ENCODE data around the gene POLA1. TPM values are rescaled to one million over a fixed set of nuclear protein-coding genes. Genes with fewer than 3 reads are reported as not detected.
"Not testable (repeated sequence)": the region's sequence is repeated elsewhere in the genome, so short reads cannot be mapped to it uniquely, and the experiment has no call there.

The POLA1 gene
- total RNA-seq, 4 donors from 2014 or later, result 12.0 to 15.6 (median 12.5) TPM

DNA sequence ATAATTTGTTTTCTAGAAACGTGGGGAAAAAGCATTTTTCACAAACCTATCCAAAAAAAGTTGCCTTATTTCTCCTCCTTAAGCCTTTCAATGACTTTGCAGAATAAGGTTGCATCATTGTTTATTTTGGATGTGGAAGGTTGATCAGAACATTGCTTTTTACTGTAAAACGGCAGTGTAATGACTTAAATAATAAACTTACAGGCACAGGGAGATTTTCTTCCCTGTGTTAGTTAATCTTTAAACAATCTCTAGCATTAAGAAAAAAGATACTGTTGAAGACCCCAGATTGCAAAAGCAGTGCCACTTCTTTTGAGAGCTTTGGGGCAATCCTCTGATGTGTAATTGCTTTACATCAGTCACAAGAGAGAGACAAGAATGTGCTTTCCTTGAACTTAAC lies 168.6 kb downstream of the POLA1 start:
- Histone ChIP-seq H3K4me1 (no peaks in the 10 kb centered on the region), H3K27me3 (no peaks in the 10 kb centered on the region), H3K36me3 (no peaks in the 10 kb centered on the region), H3K9me3 (no peaks in the 10 kb centered on the region), H3K27ac (no peak overlapping the region), H3K4me3 (no peak overlapping the region)
- TF ChIP-seq, protein P1, sequence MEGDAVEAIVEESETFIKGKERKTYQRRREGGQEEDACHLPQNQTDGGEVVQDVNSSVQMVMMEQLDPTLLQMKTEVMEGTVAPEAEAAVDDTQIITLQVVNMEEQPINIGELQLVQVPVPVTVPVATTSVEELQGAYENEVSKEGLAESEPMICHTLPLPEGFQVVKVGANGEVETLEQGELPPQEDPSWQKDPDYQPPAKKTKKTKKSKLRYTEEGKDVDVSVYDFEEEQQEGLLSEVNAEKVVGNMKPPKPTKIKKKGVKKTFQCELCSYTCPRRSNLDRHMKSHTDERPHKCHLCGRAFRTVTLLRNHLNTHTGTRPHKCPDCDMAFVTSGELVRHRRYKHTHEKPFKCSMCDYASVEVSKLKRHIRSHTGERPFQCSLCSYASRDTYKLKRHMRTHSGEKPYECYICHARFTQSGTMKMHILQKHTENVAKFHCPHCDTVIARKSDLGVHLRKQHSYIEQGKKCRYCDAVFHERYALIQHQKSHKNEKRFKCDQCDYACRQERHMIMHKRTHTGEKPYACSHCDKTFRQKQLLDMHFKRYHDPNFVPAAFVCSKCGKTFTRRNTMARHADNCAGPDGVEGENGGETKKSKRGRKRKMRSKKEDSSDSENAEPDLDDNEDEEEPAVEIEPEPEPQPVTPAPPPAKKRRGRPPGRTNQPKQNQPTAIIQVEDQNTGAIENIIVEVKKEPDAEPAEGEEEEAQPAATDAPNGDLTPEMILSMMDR (IDR thresholded peaks at IDR 0.05), result no peak
- TF ChIP-seq POLR2A (IDR thresholded peaks at IDR 0.05), result no peak
- no peak for TF ChIP-seq EP300 (IDR thresholded peaks at IDR 0.05)
- no peak for TF ChIP-seq POLR2AphosphoS5 (IDR thresholded peaks at IDR 0.05)
- ATAC-seq, result no peak
- 9 to 45% methylated on average over 2 of the region's 2 CpGs for WGBS, 2 donors (ENCODE audit: low coverage in 1 of 2)

DNA sequence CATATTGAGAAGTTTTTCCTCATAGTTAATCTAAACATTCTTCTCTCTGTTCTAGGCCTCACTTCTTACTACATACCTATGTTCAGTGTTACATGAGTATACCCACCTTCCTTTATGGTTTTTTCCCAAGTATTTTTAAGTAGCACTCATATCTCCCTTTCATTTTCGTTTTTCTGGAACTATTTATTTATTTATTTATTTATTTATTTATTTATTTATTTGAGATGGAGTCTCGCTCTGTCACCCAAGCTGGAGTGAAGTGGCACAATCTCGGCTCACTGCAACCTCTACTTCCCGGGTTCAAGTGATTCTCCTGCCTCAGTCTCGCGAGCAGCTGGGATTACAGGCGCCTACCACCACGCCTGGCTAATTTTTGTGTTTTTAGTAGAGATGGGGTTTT lies 170.1 kb downstream of the POLA1 start:
- H3K9me3 ChIP-seq, H3K4me3 ChIP-seq, H3K36me3 ChIP-seq, H3K4me1 ChIP-seq, H3K27ac ChIP-seq, H3K27me3 ChIP-seq, ATAC-seq: not testable (repeated sequence)
- 42 to 93% methylated on average over 2 to 3 of the region's 8 CpGs for WGBS, 2 donors (ENCODE audit: low coverage in 1 of 2)

DNA sequence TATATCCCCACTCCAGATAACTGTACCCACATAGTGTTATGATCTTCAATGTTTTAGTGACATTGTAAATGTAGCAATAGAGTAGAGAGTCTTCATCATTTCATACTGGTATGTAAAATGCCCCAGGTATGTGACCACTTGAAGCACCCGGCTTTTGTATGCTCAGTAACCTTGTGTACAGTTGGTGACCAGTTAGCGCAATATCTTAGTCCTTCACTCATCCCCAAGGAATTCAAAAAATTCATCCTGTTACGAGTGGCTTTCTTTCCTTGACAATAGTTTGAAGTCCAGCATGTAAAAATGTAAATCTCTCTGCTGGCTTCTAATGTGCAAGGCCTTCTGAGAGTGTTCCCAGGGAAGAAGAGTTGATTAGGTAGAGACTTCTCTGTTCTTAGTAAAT lies 176.4 kb downstream of the POLA1 start:
- Histone ChIP-seq H3K27ac (no peak overlapping the region), H3K9me3 (no peaks in the 10 kb centered on the region), H3K27me3 (no peaks in the 10 kb centered on the region), H3K4me3 (no peak overlapping the region), H3K36me3 (no peaks in the 10 kb centered on the region), H3K4me1 (no peaks in the 10 kb centered on the region)
- TF ChIP-seq, protein P1 (IDR thresholded peaks at IDR 0.05), result no peak
- TF ChIP-seq EP300 (IDR thresholded peaks at IDR 0.05), result no peak
- TF ChIP-seq POLR2AphosphoS5 (IDR thresholded peaks at IDR 0.05), result no peak
- TF ChIP-seq POLR2A (IDR thresholded peaks at IDR 0.05), result no peak
- ATAC-seq, result no peak
- 67 to 75% methylated on average over 2 to 3 of the region's 3 CpGs for WGBS, 2 donors (ENCODE audit: low coverage in 1 of 2)

DNA sequence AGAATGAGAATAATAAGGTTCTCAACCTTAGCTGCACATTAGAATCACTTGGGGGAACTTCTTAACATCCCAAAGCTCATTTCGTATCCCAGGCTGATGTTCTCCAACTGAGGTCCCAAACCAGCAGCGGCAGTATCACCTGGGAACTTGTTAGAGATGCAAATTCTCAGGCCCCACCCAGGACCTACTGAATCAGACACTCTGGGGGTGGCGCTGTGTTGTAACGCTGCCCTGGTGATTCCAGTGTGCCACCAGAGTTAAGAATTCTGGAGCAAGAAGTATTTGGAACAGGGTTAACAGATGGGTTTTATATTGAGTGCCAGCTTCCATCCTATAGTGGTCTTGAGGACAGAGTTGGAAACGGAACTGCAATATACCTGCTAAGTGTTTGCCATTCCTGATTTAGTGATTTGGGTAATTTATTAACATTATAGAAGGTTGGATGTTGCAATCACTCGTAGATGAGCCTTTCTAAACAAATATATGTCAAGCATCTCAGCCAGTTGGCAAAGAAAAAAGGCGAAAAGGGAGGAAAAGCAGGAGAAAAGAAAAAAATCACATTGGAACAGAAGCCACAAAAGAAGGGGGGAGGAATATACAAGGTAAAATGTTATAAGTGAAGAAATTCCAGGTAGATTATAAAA lies 181.0 kb downstream of the POLA1 start:
- WGBS, 2 donors (ENCODE audit: low coverage in 1 of 2), result 64 to 100% methylated on average over 1 to 7 of the region's 7 CpGs
- no peak for ATAC-seq
- no peaks in the 10 kb centered on the region for H3K36me3 ChIP-seq
- no peak overlapping the region for H3K27ac ChIP-seq
- no peaks in the 10 kb centered on the region for H3K4me1 ChIP-seq
- TF ChIP-seq, protein P1 (IDR thresholded peaks at IDR 0.05), result no peak
- TF ChIP-seq POLR2AphosphoS5 (IDR thresholded peaks at IDR 0.05) (no peak), POLR2A (IDR thresholded peaks at IDR 0.05) (no peak), EP300 (IDR thresholded peaks at IDR 0.05) (no peak)
- H3K4me3 ChIP-seq, result no peak overlapping the region
- no peaks in the 10 kb centered on the region for H3K27me3 ChIP-seq
- H3K9me3 ChIP-seq, result no peaks in the 10 kb centered on the region

DNA sequence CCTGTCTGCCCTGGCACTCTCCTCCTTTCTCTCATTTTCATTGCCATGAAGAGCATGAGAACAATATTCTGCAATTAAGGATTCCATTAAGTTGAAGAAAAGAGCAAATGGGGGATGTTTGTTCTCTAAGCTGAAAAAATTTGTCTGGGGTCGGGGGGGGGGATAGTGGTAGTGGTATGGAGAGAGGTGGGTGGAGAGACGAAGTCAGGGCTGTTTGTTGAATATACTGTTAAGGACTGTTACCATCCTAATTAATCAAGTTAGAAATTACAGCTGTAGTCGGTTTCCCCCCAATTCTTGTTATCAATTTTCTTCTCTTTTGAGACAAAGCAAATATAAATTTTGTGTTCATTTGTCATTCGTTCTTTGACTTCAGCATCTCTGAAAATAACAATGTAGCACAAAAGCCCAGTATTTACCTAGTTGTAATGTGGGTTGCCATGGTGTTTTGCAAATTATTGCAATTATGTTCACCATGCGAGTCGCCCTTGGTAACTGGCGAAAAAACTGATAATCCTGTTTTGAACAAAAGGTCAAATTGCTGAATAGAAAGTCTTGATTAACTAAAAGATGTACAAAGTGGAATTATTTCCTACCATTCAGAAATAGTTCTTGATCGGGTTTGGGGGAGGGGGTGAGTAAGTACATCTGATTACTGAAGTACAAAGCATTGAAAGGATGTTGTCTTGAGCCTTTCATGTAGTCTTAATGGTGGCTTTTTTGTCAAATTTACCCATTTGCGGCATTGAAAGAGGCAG lies 183.0 kb downstream of the POLA1 start:
- no peak overlapping the region for H3K27ac ChIP-seq
- no peak for ATAC-seq
- no peaks in the 10 kb centered on the region for H3K4me1 ChIP-seq
- no peak for TF ChIP-seq EP300 (IDR thresholded peaks at IDR 0.05)
- no peak for TF ChIP-seq POLR2AphosphoS5 (IDR thresholded peaks at IDR 0.05)
- no peak for TF ChIP-seq POLR2A (IDR thresholded peaks at IDR 0.05)
- TF ChIP-seq, protein P1 (IDR thresholded peaks at IDR 0.05), result no peak
- WGBS, 2 donors (ENCODE audit: low coverage in 1 of 2), result 73 to 80% methylated on average over 6 to 9 of the region's 9 CpGs
- H3K4me3 ChIP-seq, result no peak overlapping the region
- no peaks in the 10 kb centered on the region for H3K27me3 ChIP-seq
- H3K9me3 ChIP-seq, result no peaks in the 10 kb centered on the region
- no peaks in the 10 kb centered on the region for H3K36me3 ChIP-seq
